Middle frontal gyrus (tissue), 1 donor: Measurements from ENCODE around the gene STXBP1.
A peak's percentile ranks its signal among the peaks of the same experiment; 100 is the strongest.
"Not testable (repeated sequence)": the region's sequence is repeated elsewhere in the genome, so short reads cannot be mapped to it uniquely, and the experiment has no call there.

ENCODE experiments used
- DNase-seq: peaks from one replicate; pipeline ENCODE4 v3.0.0-alpha.2; 2015; ENCODE audit warnings: low spot score; ENCODE audit errors: extremely low spot score

The STXBP1 gene

DNA sequence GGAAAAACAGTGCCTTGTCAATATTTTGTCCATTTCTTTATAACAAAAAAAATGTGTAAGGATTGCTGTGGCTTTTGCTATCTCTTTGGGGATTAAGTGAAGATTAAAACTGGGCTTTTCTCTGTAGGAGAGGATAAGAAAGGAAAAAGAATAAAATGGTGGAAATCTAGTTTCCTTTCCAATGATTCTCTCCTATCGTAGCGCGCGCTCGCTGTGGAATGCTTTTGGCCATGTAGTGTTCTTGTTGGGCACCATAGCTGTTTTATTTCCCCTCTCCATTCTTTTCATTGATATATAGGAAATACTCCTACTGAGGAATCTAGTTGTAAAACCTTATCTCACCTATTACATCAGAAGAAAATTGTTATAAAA is 1.5 kb downstream of the STXBP1 start:
- no peak for DNase-seq

- DNase-seq = no peak
Observed at GRCh38 chr9:127614961-127615360, 2.9 kb downstream of the STXBP1 start.

- DNase-seq = not testable (repeated sequence)
Observed at GRCh38 chr9:127621339-127621970, 9.4 kb downstream of the STXBP1 start.

DNA sequence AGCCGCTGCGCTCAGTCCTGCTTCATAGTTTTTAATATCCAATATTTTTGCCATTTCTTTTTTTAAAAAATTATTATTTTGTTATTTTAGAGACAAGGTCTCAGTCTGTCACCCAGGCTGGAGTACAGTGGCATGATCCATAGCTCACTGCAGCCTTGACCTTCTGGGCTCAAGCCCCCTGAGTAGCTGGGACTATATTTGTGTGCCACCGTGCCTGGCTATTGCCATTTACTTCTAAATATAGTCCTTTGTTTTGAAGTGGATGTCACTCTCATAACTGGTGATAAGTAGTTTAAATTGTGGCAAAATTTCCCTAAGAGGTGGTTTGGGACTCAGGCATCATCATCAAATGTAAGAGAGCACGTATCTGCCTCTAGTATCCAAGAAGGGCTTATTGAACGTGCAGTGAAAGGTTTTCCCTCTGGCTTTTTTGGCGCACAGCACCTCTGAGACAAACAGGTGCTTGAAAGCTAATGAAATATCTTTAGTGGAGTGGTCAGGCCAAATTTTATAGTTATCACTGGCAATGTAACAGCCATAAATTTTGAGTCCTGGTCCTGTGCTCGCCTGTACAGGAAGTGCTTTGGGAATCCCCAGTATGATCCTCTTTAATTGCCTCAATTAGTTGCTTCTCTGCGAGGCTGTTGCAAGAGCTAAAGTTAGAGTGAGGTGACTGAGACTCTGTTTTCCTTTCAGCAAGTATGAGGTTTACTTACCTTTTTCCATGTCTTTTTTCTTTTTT is 14.8 kb downstream of the STXBP1 start:
- DNase-seq = no peak

- DNase-seq = no peak
Observed at GRCh38 chr9:127627494-127627855, 15.4 kb downstream of the STXBP1 start.

GRCh38 chr9:127628758-127629467 is 16.8 kb downstream of the STXBP1 start:
- DNase-seq = no peak

GRCh38 chr9:127629468-127630081 is 17.5 kb downstream of the STXBP1 start:
- DNase-seq = no peak

- no peak for DNase-seq
Observed at GRCh38 chr9:127633216-127633862, 21.3 kb downstream of the STXBP1 start.

DNA sequence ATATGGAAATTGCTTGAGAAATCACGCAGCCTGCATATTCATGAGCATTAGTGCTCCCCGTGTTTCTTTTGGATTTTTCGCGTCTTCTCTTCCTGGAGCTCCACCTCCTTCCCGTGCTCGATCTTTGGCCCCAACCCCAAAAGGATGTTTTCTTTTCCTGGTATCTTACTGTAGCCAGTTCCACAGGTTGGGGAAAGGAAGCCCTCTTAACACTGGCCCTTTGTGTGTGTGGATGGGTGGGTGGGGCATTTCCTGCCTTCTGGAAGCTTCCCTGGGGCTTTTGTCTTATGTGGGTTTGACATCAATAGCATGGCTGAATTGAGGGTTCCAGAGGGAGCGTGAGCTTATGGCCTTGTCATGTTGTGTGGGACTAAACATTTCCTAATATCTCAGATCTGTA is 21.9 kb downstream of the STXBP1 start:
- no peak for DNase-seq

- DNase-seq = no peak
Observed at GRCh38 chr9:127634698-127635097, 22.6 kb downstream of the STXBP1 start.

GRCh38 chr9:127635201-127635735 is 23.2 kb downstream of the STXBP1 start:
- DNase-seq = peak; percentile 21

- no peak for DNase-seq
Observed at GRCh38 chr9:127637322-127637847, 25.3 kb downstream of the STXBP1 start.

DNA sequence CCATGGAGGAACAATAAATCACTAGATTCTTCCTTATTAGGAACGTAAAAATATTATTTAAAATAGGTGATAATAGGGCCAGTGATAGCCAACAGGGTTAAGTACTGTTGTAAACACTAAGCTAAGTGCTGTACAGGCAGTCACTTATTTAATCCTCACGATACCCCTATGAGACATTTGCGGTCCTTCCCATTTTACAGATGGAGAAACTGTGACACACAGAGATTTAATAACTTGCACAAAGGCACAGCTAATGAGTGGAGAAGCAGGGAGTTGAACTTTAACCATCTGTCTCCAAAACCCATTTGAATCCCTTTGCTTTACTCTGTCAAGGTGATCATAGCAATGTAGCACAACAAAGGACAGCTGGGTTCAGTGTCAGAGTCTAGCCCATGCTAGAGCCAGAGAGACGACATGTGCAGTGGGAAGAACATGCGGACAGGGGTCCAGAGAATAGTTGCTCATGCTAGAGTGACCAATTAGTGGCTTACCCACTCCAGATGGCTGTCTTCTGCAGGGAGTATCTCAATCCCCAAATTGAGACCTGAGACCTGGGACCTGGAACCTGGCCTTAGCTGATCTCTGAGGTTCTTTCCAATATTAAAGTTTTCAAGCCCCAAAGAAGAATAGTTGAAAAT is 28.9 kb downstream of the STXBP1 start:
- DNase-seq = no peak

GRCh38 chr9:127642082-127642740 is 30.1 kb downstream of the STXBP1 start:
- no peak for DNase-seq

GRCh38 chr9:127644146-127644827 is 32.2 kb downstream of the STXBP1 start:
- DNase-seq = no peak

DNA sequence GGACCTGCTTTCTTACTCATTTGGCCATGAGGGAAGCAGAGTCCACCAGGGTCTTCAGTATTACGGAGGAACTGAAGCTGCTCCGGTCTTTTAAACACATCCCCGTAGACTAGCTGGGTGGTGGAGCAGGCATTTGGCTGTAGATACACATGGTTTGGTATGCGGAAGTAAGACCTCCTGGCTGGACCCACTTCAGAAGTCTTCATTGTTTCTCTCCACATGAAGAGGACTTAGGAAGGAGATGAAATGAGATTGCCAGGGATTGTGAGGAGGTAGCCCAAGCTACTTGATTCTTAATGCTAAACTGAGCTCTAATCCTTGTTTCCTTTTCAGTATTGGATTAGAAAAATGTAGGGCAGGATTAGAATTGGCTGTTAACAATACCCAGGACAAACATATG is 32.9 kb downstream of the STXBP1 start:
- no peak for DNase-seq

GRCh38 chr9:127647451-127647850 is 35.4 kb downstream of the STXBP1 start:
- no peak for DNase-seq

DNA sequence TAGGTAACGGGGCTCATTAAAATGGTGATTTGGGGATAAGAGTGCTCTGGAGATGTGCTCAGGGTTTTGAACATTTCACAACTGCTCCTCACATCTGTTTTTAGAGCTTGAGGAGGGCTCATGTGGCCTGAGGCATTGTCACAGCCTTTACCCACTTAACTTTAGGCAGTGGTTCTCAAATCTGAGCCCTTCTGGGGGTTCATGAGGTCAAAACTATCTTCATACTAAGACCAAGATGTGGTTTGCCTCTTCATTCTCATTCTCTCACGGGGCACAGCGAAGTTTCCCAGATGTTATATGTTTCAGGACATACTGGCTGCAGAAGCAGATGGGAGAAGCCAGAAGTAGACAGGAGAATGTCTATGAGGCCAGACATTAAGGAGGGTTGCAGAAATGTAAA is 38.4 kb downstream of the STXBP1 start:
- DNase-seq = no peak
